HEK293 (cell line): ENCODE results near the gene IDE.

Experiments
- FEZF1 ChIP-seq: fragments of 450-650 bp; formaldehyde crosslinking; IDR thresholded peaks from 2 replicates; pipeline ENCODE4 v1.5.1; 2016; ENCODE audit warnings: missing biosample characterization, missing genetic modification characterization
- GLI4 ChIP-seq: fragments of 450-650 bp; formaldehyde crosslinking; IDR thresholded peaks from 2 replicates; pipeline ENCODE4 v1.5.1; 2016; ENCODE audit warnings: missing biosample characterization, missing genetic modification characterization
- GLIS1 ChIP-seq: fragments of 450-650 bp; formaldehyde crosslinking; IDR thresholded peaks from 2 replicates; pipeline ENCODE4 v1.5.1; 2016; ENCODE audit warnings: missing biosample characterization, missing genetic modification characterization
- HOXA7 ChIP-seq: sonication (generic); formaldehyde crosslinking; IDR thresholded peaks from 2 replicates; pipeline ENCODE4 v1.8.1; 2022; ENCODE audit warnings: missing genetic modification reagents, borderline replicate concordance
- HOXD13 ChIP-seq: sonication (generic); formaldehyde crosslinking; IDR thresholded peaks from 2 replicates; pipeline ENCODE4 v1.8.0; 2022; ENCODE audit warnings: missing genetic modification reagents, borderline replicate concordance
- IKZF3 ChIP-seq: fragments of 450-650 bp; IDR thresholded peaks from 2 replicates; pipeline ENCODE4 v1.5.0; 2018; ENCODE audit warnings: missing biosample characterization, mild to moderate bottlenecking, missing genetic modification characterization, moderate library complexity
- KLF1 ChIP-seq: fragments of 450-650 bp; formaldehyde crosslinking; IDR thresholded peaks from 2 replicates; pipeline ENCODE4 v1.5.1; 2016; ENCODE audit warnings: missing biosample characterization, missing genetic modification characterization
- KLF10 ChIP-seq: fragments of 450-650 bp; IDR thresholded peaks from 2 replicates; pipeline ENCODE4 v1.5.1; 2018; ENCODE audit warnings: missing biosample characterization, mild to moderate bottlenecking, missing genetic modification characterization
- KLF16 ChIP-seq: fragments of 450-650 bp; formaldehyde crosslinking; IDR thresholded peaks from 2 replicates; pipeline ENCODE4 v1.5.1; 2017; ENCODE audit warnings: missing biosample characterization, missing genetic modification characterization
- KLF7 ChIP-seq: fragments of 450-650 bp; formaldehyde crosslinking; IDR thresholded peaks from 2 replicates; pipeline ENCODE4 v1.5.1; 2016; ENCODE audit warnings: missing biosample characterization, missing genetic modification characterization, borderline replicate concordance
- YY2 ChIP-seq: fragments of 450-650 bp; formaldehyde crosslinking; IDR thresholded peaks from 2 replicates; pipeline ENCODE4 v1.5.1; 2016; ENCODE audit warnings: missing biosample characterization, missing genetic modification characterization
- ZEB2 ChIP-seq: fragments of 450-650 bp; formaldehyde crosslinking; IDR thresholded peaks from 2 replicates; pipeline ENCODE4 v1.5.1; 2016; ENCODE audit warnings: missing biosample characterization, missing genetic modification characterization
- ZFP3 ChIP-seq: fragments of 450-650 bp; formaldehyde crosslinking; IDR thresholded peaks from 2 replicates; pipeline ENCODE4 v1.5.1; 2016; ENCODE audit warnings: low read depth, missing biosample characterization, missing genetic modification characterization
- ZNF114 ChIP-seq: fragments of 450-650 bp; formaldehyde crosslinking; IDR thresholded peaks from 2 replicates; pipeline ENCODE4 v1.5.0; 2017; ENCODE audit warnings: missing biosample characterization, missing genetic modification characterization
- ZNF140 ChIP-seq: fragments of 450-650 bp; formaldehyde crosslinking; IDR thresholded peaks from 2 replicates; pipeline ENCODE4 v1.5.1; 2016; ENCODE audit warnings: missing biosample characterization, missing genetic modification characterization
- ZNF157 ChIP-seq: fragments of 450-650 bp; formaldehyde crosslinking; IDR thresholded peaks from 2 replicates; pipeline ENCODE4 v1.5.1; 2016; ENCODE audit warnings: missing biosample characterization, missing genetic modification characterization
- ZNF174 ChIP-seq: fragments of 450-650 bp; formaldehyde crosslinking; IDR thresholded peaks from 2 replicates; pipeline ENCODE4 v1.5.0; 2017; ENCODE audit warnings: missing biosample characterization, mild to moderate bottlenecking, missing genetic modification characterization
- ZNF214 ChIP-seq: fragments of 450-650 bp; formaldehyde crosslinking; IDR thresholded peaks from 2 replicates; pipeline ENCODE4 v1.5.1; 2017; ENCODE audit warnings: missing biosample characterization, mild to moderate bottlenecking, missing genetic modification characterization, borderline replicate concordance
- ZNF391 ChIP-seq: fragments of 450-650 bp; formaldehyde crosslinking; IDR thresholded peaks from 2 replicates; pipeline ENCODE4 v1.5.1; 2016; ENCODE audit warnings: low read depth, missing biosample characterization, missing genetic modification characterization, borderline replicate concordance
- ZNF501 ChIP-seq: fragments of 450-650 bp; formaldehyde crosslinking; IDR thresholded peaks from 2 replicates; pipeline ENCODE4 v1.5.1; 2016; ENCODE audit warnings: missing biosample characterization, missing genetic modification characterization
- ZNF529 ChIP-seq: fragments of 450-650 bp; formaldehyde crosslinking; IDR thresholded peaks from 2 replicates; pipeline ENCODE4 v1.5.1; 2017; ENCODE audit warnings: missing genetic modification characterization, missing biosample characterization; ENCODE audit not compliant: insufficient replicate concordance
- ZNF548 ChIP-seq: fragments of 450-650 bp; formaldehyde crosslinking; IDR thresholded peaks from 2 replicates; pipeline ENCODE4 v1.5.1; 2016; ENCODE audit warnings: missing biosample characterization, missing genetic modification characterization
- ZNF555 ChIP-seq: fragments of 450-650 bp; formaldehyde crosslinking; conservative IDR thresholded peaks from 2 replicates; pipeline ENCODE4 v1.5.1; 2017; ENCODE audit warnings: missing biosample characterization, mild to moderate bottlenecking, missing genetic modification characterization, inconsistent platforms
- ZNF571 ChIP-seq: fragments of 450-650 bp; formaldehyde crosslinking; IDR thresholded peaks from 2 replicates; pipeline ENCODE4 v1.5.0; 2017; ENCODE audit warnings: missing biosample characterization, missing genetic modification characterization
- ZNF585B ChIP-seq: fragments of 450-650 bp; formaldehyde crosslinking; IDR thresholded peaks from 2 replicates; pipeline ENCODE4 v1.5.1; 2016; ENCODE audit warnings: missing biosample characterization, missing genetic modification characterization
- ZNF596 ChIP-seq: fragments of 450-650 bp; IDR thresholded peaks from 2 replicates; pipeline ENCODE4 v1.5.0; 2018; ENCODE audit warnings: missing biosample characterization, mild to moderate bottlenecking, missing genetic modification characterization, moderate library complexity
- ZNF629 ChIP-seq: fragments of 450-650 bp; formaldehyde crosslinking; IDR thresholded peaks from 2 replicates; pipeline ENCODE4 v1.5.1; 2017; ENCODE audit warnings: missing biosample characterization, missing genetic modification characterization
- ZNF654 ChIP-seq: fragments of 450-650 bp; formaldehyde crosslinking; IDR thresholded peaks from 2 replicates; pipeline ENCODE4 v1.5.1; 2016; ENCODE audit warnings: low read depth, missing biosample characterization, missing genetic modification characterization
- ZNF664 ChIP-seq: fragments of 450-650 bp; formaldehyde crosslinking; IDR thresholded peaks from 2 replicates; pipeline ENCODE4 v1.5.1; 2016; ENCODE audit warnings: missing biosample characterization, missing genetic modification characterization
- ZNF677 ChIP-seq: fragments of 450-650 bp; IDR thresholded peaks from 2 replicates; pipeline ENCODE4 v1.5.0; 2018; ENCODE audit warnings: missing biosample characterization, mild to moderate bottlenecking, missing genetic modification characterization, moderate library complexity
- ZNF747 ChIP-seq: fragments of 450-650 bp; formaldehyde crosslinking; IDR thresholded peaks from 2 replicates; pipeline ENCODE4 v1.5.1; 2016; ENCODE audit warnings: missing biosample characterization, missing genetic modification characterization
- ZNF76 ChIP-seq: fragments of 450-650 bp; formaldehyde crosslinking; IDR thresholded peaks from 2 replicates; pipeline ENCODE4; 2016; ENCODE audit warnings: low read depth, missing biosample characterization, missing genetic modification characterization, borderline replicate concordance
- ZNF777 ChIP-seq: fragments of 450-650 bp; formaldehyde crosslinking; IDR thresholded peaks from 2 replicates; pipeline ENCODE4 v1.5.1; 2017; ENCODE audit warnings: missing biosample characterization, missing genetic modification characterization, borderline replicate concordance
- ZSCAN16 ChIP-seq: fragments of 450-650 bp; formaldehyde crosslinking; IDR thresholded peaks from 2 replicates; pipeline ENCODE4 v1.5.1; 2016; ENCODE audit warnings: missing biosample characterization, missing genetic modification characterization
- TF ChIP-seq, protein P1 (sequence below): fragments of 450-650 bp; formaldehyde crosslinking; optimal IDR thresholded peaks from 2 replicates; pipeline ENCODE3; 2016; ENCODE audit warnings: missing biosample characterization, mild to moderate bottlenecking, missing genetic modification characterization
- TF ChIP-seq, protein P2 (sequence below): fragments of 450-650 bp; IDR thresholded peaks from 2 replicates; pipeline ENCODE4 v1.5.1; 2018; ENCODE audit warnings: missing biosample characterization, missing genetic modification characterization
- TF ChIP-seq, protein P3 (sequence below): fragments of 450-650 bp; formaldehyde crosslinking; conservative IDR thresholded peaks from 2 replicates; pipeline ENCODE4 v1.5.1; 2016; ENCODE audit warnings: low read depth, missing biosample characterization, missing genetic modification characterization

Gene IDE

DNA sequence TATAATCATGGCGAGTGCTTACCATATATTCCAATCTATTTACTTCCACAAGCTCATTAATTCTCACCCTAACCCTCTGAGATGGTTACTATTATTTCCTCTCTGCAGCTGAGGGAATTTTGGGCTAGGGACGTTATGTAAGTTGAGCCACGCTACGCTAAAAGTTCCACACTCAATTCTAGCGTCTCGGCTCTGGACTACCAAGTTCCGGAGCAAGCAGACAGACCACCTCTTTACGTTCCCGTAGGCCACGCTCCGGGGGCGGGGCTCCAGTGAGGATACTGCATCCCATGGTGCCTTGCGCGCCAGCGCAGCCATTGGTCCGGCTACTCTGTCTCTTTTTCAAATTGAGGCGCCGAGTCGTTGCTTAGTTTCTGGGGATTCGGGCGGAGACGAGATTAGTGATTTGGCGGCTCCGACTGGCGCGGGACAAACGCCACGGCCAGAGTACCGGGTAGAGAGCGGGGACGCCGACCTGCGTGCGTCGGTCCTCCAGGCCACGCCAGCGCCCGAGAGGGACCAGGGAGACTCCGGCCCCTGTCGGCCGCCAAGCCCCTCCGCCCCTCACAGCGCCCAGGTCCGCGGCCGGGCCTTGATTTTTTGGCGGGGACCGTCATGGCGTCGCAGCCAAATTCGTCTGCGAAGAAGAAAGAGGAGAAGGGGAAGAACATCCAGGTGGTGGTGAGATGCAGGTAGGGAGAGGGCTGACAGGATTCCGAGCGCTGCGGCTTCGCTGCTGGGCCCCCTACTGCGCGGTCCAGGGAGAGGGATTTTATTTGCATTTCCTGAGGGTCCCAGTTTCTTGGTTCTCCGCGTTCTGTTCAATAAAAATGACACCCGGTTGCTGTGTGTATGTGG, 19.1 kb upstream of the IDE start, which contains the start of gene KIF11 (continued):
- peak; percentile 57; the same call in 1 of the 2 replicates for TF ChIP-seq KLF1 (tag by site-specific recombination)
- TF ChIP-seq ZNF677 (tag by site-specific recombination), result no peak
- peak; percentile 74 for TF ChIP-seq ZNF629 (tag by site-specific recombination)
- TF ChIP-seq, protein P1, sequence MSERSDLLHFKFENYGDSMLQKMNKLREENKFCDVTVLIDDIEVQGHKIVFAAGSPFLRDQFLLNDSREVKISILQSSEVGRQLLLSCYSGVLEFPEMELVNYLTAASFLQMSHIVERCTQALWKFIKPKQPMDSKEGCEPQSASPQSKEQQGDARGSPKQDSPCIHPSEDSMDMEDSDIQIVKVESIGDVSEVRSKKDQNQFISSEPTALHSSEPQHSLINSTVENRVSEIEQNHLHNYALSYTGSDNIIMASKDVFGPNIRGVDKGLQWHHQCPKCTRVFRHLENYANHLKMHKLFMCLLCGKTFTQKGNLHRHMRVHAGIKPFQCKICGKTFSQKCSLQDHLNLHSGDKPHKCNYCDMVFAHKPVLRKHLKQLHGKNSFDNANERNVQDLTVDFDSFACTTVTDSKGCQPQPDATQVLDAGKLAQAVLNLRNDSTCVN (tag by site-specific recombination), result peak; percentile 79
- TF ChIP-seq ZNF571 (tag by site-specific recombination), result no peak
- no peak for TF ChIP-seq ZNF157
- TF ChIP-seq ZNF664 (tag by site-specific recombination), result no peak
- no peak for TF ChIP-seq ZNF747 (tag by site-specific recombination)
- TF ChIP-seq ZSCAN16, result no peak
- peak; percentile 92 for TF ChIP-seq ZNF76 (tag by site-specific recombination)
- TF ChIP-seq ZNF214 (tag by site-specific recombination), result no peak
- TF ChIP-seq ZNF555 (tag by site-specific recombination), result no peak
- TF ChIP-seq ZEB2, result peak; percentile 84
- TF ChIP-seq, protein P2, sequence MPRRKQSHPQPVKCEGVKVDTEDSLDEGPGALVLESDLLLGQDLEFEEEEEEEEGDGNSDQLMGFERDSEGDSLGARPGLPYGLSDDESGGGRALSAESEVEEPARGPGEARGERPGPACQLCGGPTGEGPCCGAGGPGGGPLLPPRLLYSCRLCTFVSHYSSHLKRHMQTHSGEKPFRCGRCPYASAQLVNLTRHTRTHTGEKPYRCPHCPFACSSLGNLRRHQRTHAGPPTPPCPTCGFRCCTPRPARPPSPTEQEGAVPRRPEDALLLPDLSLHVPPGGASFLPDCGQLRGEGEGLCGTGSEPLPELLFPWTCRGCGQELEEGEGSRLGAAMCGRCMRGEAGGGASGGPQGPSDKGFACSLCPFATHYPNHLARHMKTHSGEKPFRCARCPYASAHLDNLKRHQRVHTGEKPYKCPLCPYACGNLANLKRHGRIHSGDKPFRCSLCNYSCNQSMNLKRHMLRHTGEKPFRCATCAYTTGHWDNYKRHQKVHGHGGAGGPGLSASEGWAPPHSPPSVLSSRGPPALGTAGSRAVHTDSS (tag by site-specific recombination), result no peak
- TF ChIP-seq ZNF777 (tag by site-specific recombination), result no peak
- peak; percentile 94 for TF ChIP-seq ZNF501
- no peak for TF ChIP-seq ZFP3 (tag by site-specific recombination)
- no peak for TF ChIP-seq KLF10 (tag by site-specific recombination)
- TF ChIP-seq ZNF391, result peak; percentile 41; the same call in 1 of the 2 replicates
- no peak for TF ChIP-seq ZNF529 (tag by site-specific recombination)
- TF ChIP-seq GLIS1, result peak; percentile 79
- TF ChIP-seq HOXA7 (CRISPR knock-in tag), result no peak
- TF ChIP-seq, protein P3, sequence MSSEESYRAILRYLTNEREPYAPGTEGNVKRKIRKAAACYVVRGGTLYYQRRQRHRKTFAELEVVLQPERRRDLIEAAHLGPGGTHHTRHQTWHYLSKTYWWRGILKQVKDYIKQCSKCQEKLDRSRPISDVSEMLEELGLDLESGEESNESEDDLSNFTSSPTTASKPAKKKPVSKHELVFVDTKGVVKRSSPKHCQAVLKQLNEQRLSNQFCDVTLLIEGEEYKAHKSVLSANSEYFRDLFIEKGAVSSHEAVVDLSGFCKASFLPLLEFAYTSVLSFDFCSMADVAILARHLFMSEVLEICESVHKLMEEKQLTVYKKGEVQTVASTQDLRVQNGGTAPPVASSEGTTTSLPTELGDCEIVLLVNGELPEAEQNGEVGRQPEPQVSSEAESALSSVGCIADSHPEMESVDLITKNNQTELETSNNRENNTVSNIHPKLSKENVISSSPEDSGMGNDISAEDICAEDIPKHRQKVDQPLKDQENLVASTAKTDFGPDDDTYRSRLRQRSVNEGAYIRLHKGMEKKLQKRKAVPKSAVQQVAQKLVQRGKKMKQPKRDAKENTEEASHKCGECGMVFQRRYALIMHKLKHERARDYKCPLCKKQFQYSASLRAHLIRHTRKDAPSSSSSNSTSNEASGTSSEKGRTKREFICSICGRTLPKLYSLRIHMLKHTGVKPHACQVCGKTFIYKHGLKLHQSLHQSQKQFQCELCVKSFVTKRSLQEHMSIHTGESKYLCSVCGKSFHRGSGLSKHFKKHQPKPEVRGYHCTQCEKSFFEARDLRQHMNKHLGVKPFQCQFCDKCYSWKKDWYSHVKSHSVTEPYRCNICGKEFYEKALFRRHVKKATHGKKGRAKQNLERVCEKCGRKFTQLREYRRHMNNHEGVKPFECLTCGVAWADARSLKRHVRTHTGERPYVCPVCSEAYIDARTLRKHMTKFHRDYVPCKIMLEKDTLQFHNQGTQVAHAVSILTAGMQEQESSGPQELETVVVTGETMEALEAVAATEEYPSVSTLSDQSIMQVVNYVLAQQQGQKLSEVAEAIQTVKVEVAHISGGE (tag by site-specific recombination), result peak; percentile 50; the same call in 1 of the 2 replicates
- TF ChIP-seq FEZF1, result no peak
- no peak for TF ChIP-seq HOXD13 (CRISPR knock-in tag)
- TF ChIP-seq YY2, result no peak
- peak; percentile 22; the same call in 1 of the 2 replicates for TF ChIP-seq GLI4 (tag by site-specific recombination)
- TF ChIP-seq ZNF114 (tag by site-specific recombination), result no peak
- TF ChIP-seq IKZF3 (tag by site-specific recombination), result no peak
- peak; percentile 66; the same call in 1 of the 2 replicates for TF ChIP-seq KLF7
- no peak for TF ChIP-seq ZNF548
- no peak for TF ChIP-seq ZNF596 (tag by site-specific recombination)
- TF ChIP-seq ZNF654 (tag by site-specific recombination), result no peak
- no peak for TF ChIP-seq KLF16 (tag by site-specific recombination)
- TF ChIP-seq ZNF140 (tag by site-specific recombination), result no peak
- no peak for TF ChIP-seq ZNF174 (tag by site-specific recombination)
- no peak for TF ChIP-seq ZNF585B (tag by site-specific recombination)
